OCI-LY3 (cell line): ENCODE results near the gene RENBP.

Experiments
- EZH2phosphoT487 ChIP-seq: fragments of 200-600 bp; shearing (Covaris generic); IDR thresholded peaks from 2 replicates; pipeline ENCODE4 v1.6.1; 2018; ENCODE audit warnings: antibody characterized with exemption, mixed run types, low read depth
- TF ChIP-seq, protein P1 (sequence below): fragments of 200-600, 300-600 bp; sonication (generic); IDR thresholded peaks from 2 replicates; pipeline ENCODE4 v1.5.1; 2014; ENCODE audit warnings: antibody characterized with exemption, low read length, low read depth

DNA sequence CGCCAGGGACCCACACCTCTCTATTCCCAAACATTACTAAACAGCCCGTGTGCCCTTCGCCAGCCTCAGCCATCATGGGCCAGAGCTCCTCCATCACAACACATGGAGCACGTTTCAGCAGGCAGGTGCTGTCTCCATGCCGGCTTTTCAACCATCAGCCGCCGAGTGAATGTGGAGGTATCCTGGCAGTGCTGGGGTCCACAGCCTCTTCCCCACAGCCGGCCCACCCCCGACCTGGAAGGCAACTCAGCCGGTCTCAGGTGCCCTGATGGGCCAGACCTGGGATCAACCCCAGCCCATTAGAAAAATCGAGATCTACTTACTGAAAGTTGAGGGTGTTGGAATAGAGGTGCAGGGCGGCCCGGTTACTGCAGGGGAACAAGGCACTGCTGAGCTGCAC, 12.7 kb downstream of the RENBP start:
- TF ChIP-seq, protein P1, sequence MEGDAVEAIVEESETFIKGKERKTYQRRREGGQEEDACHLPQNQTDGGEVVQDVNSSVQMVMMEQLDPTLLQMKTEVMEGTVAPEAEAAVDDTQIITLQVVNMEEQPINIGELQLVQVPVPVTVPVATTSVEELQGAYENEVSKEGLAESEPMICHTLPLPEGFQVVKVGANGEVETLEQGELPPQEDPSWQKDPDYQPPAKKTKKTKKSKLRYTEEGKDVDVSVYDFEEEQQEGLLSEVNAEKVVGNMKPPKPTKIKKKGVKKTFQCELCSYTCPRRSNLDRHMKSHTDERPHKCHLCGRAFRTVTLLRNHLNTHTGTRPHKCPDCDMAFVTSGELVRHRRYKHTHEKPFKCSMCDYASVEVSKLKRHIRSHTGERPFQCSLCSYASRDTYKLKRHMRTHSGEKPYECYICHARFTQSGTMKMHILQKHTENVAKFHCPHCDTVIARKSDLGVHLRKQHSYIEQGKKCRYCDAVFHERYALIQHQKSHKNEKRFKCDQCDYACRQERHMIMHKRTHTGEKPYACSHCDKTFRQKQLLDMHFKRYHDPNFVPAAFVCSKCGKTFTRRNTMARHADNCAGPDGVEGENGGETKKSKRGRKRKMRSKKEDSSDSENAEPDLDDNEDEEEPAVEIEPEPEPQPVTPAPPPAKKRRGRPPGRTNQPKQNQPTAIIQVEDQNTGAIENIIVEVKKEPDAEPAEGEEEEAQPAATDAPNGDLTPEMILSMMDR: no peak
- no peak for TF ChIP-seq EZH2phosphoT487
